Common myeloid progenitor, CD34-positive (primary cell): ENCODE data around the gene BUD23.

Source experiments
- CTCF ChIA-PET: fragments of 350-600 bp; sonication (Branson Sonifier 250); formaldehyde crosslinking; loops from one replicate; lab custom pipeline; 2021; ENCODE audit warnings: antibody characterized with exemption; lab: Charles Lee
- POLR2A ChIA-PET: fragments of 350-600 bp; sonication (Branson Sonifier 250); formaldehyde crosslinking; loops from one replicate; lab custom pipeline; 2021; ENCODE audit warnings: antibody characterized with exemption; lab: Charles Lee
- DNase-seq, 3 donors: peaks; one replicate each; pipeline versions ENCODE4 v3.0.0 to v3.0.0-alpha.2; 2013
- H3K27ac ChIP-seq, 2 experiments: 1 replicate in 1 of 2; 2 replicates in 1 of 2; pipeline ENCODE4 v1.7.0; 2013; ENCODE audit warnings: inconsistent platforms in 2 of 2, low read length in 2 of 2, mild to moderate bottlenecking in 2 of 2, low read depth in 1 of 2, moderate library complexity in 1 of 2; ENCODE audit not compliant: severe bottlenecking in 2 of 2, insufficient read depth in 1 of 2, poor library complexity in 1 of 2
- H3K27me3 ChIP-seq, 5 experiments: replicated peaks in 2 of 5; 1 replicate in 3 of 5; 2 replicates in 2 of 5; pipeline versions ENCODE4 v1.6.1 to v1.7.0; 2013; ENCODE audit warnings: low read length in 4 of 5, mild to moderate bottlenecking in 2 of 5, moderate library complexity in 2 of 5, inconsistent platforms in 1 of 5; ENCODE audit not compliant: insufficient read depth in 5 of 5, control insufficient read depth in 4 of 5
- H3K36me3 ChIP-seq, 4 experiments: 1 replicate in 2 of 4; 2 replicates in 2 of 4; pipeline versions ENCODE4 v1.6.1 to v1.7.0; 2013; ENCODE audit warnings: low read length in 3 of 4, control low read depth in 1 of 4, mild to moderate bottlenecking in 1 of 4; ENCODE audit not compliant: control insufficient read depth in 4 of 4, insufficient read depth in 4 of 4
- H3K4me1 ChIP-seq, 4 experiments: 1 replicate in 3 of 4; 2 replicates in 1 of 4; pipeline versions ENCODE4 v1.6.1 to v1.7.1; 2013; ENCODE audit warnings: low read length in 3 of 4, mild to moderate bottlenecking in 3 of 4, control low read depth in 1 of 4, inconsistent platforms in 1 of 4, moderate library complexity in 1 of 4; ENCODE audit not compliant: control insufficient read depth in 4 of 4, insufficient read depth in 4 of 4; ENCODE audit errors: control extremely low read depth in 1 of 4
- H3K4me3 ChIP-seq, 7 experiments: 1 replicate in 4 of 7; 2 replicates in 3 of 7; pipeline versions ENCODE4 v1.5.1 to v1.7.0; 2013; ENCODE audit warnings: mild to moderate bottlenecking in 7 of 7, low read length in 6 of 7, moderate library complexity in 6 of 7, inconsistent platforms in 2 of 7, low read depth in 2 of 7, control low read depth in 1 of 7; ENCODE audit not compliant: insufficient read depth in 4 of 7, control insufficient read depth in 1 of 7; ENCODE audit errors: extremely low read depth in 1 of 7
- H3K9me3 ChIP-seq, 5 experiments: 1 replicate in 4 of 5; 2 replicates in 1 of 5; pipeline versions ENCODE4 v1.6.1 to v1.7.1; 2013; ENCODE audit warnings: low read length in 4 of 5, mild to moderate bottlenecking in 2 of 5, inconsistent platforms in 1 of 5, low read depth in 1 of 5, moderate library complexity in 1 of 5; ENCODE audit not compliant: control insufficient read depth in 4 of 5, insufficient read depth in 2 of 5; ENCODE audit errors: control extremely low read depth in 1 of 5
- WGBS: methylation state at CpG from one replicate; pipeline ENCODE4 v1.1.5; 2013; ENCODE audit not compliant: insufficient coverage; 5-methylcytosine and 5-hydroxymethylcytosine counted together

The BUD23 gene

GRCh38 chr7:73703225-73703624 is 19.8 kb downstream of the BUD23 start:
- H3K4me3 ChIP-seq = no peak overlapping the region
- peaks cover 0 to 14% (median 6%) of the 10 kb centered on the region in 4 experiments for H3K36me3 ChIP-seq
- peaks cover 0 to 78% (median 36%) of the 10 kb centered on the region in 5 experiments for H3K27me3 ChIP-seq
- CTCF ChIA-PET = interaction anchor here (0.7 to 1.9 kb wide), 5 partner anchors 9 to 96 kb away, joined by 3 to 12 read pairs (median 6); no protein-coding TSS in a partner anchor
- H3K9me3 ChIP-seq = no peaks in the 10 kb centered on the region
- H3K27ac ChIP-seq = no peak overlapping the region
- no peak for DNase-seq
- POLR2A ChIA-PET = interaction anchor here (0.8 kb wide), 1 partner anchor 86 kb away, joined by 3 read pairs; no protein-coding TSS in a partner anchor
- WGBS = 57% methylated on average over 11 of the region's 13 CpGs
- peaks cover 0 to 19% (median 6%) of the 10 kb centered on the region in 4 experiments for H3K4me1 ChIP-seq

- H3K9me3 ChIP-seq = no peaks in the 10 kb centered on the region
- no peak overlapping the region for H3K27ac ChIP-seq
- peak; percentile 48 to 72 (median 69) for DNase-seq
- no peak overlapping the region for H3K4me3 ChIP-seq
- POLR2A ChIA-PET = no interaction called here
- peaks cover 0 to 19% (median 6%) of the 10 kb centered on the region in 4 experiments for H3K4me1 ChIP-seq
- peaks cover 0 to 85% (median 40%) of the 10 kb centered on the region in 5 experiments for H3K27me3 ChIP-seq
- H3K36me3 ChIP-seq = peaks cover 0 to 7% (median 3%) of the 10 kb centered on the region in 4 experiments
- CTCF ChIA-PET = interaction anchor here (0.6 to 1.6 kb wide), 7 partner anchors 10 to 1756 kb away, joined by 3 to 6 read pairs (median 3); no protein-coding TSS in a partner anchor
- WGBS = 23% methylated on average over 29 of the region's 45 CpGs
These were observed 20.6 kb downstream of the BUD23 start for GRCh38 chr7:73703757-73704639.

- ChIA-PET POLR2A (interaction anchor here (0.6 kb wide), 1 partner anchor 51 kb away, joined by 3 read pairs; no protein-coding TSS in a partner anchor), CTCF (interaction anchor here (0.6 to 2.3 kb wide), 10 partner anchors 7 to 1757 kb away, joined by 3 to 8 read pairs (median 3); no protein-coding TSS in a partner anchor)
- Histone ChIP-seq H3K27me3 (peaks cover 0 to 90% (median 40%) of the 10 kb centered on the region in 5 experiments), H3K36me3 (no peaks in the 10 kb centered on the region), H3K27ac (no peak overlapping the region), H3K9me3 (no peaks in the 10 kb centered on the region), H3K4me3 (no peak overlapping the region), H3K4me1 (peaks cover 0 to 19% (median 6%) of the 10 kb centered on the region in 4 experiments)
- DNase-seq = no peak
- WGBS = 76% methylated on average over 20 of the region's 23 CpGs
These were observed 21.5 kb downstream of the BUD23 start for GRCh38 chr7:73704640-73705550.

- no peaks in the 10 kb centered on the region for H3K36me3 ChIP-seq
- POLR2A ChIA-PET = interaction anchor here (0.8 kb wide), 1 partner anchor 8 kb away, joined by 3 read pairs; no protein-coding TSS in a partner anchor
- no peaks in the 10 kb centered on the region for H3K9me3 ChIP-seq
- WGBS = 91% methylated on average over 8 of the region's 10 CpGs
- DNase-seq = no peak
- no peak overlapping the region for H3K27ac ChIP-seq
- H3K27me3 ChIP-seq = peaks cover 0 to 91% (median 40%) of the 10 kb centered on the region in 5 experiments
- CTCF ChIA-PET = interaction anchor here (1.0 to 2.3 kb wide), 5 partner anchors 8 to 382 kb away, joined by 3 to 9 read pairs (median 6); no protein-coding TSS in a partner anchor
- peaks cover 0 to 19% (median 6%) of the 10 kb centered on the region in 4 experiments for H3K4me1 ChIP-seq
- no peak overlapping the region for H3K4me3 ChIP-seq
These were observed 22.1 kb downstream of the BUD23 start for GRCh38 chr7:73705551-73705920.

GRCh38 chr7:73706126-73707044 is 23.0 kb downstream of the BUD23 start:
- Histone ChIP-seq H3K4me3 (no peak overlapping the region), H3K36me3 (no peaks in the 10 kb centered on the region), H3K9me3 (no peaks in the 10 kb centered on the region), H3K4me1 (peaks cover 0 to 19% (median 6%) of the 10 kb centered on the region in 4 experiments), H3K27ac (no peak overlapping the region), H3K27me3 (peaks cover 0 to 91% (median 40%) of the 10 kb centered on the region in 5 experiments)
- 63% methylated on average over 18 of the region's 25 CpGs for WGBS
- peak; percentile 40 to 85 (median 83) for DNase-seq
- ChIA-PET POLR2A (interaction anchor here (0.6 to 0.8 kb wide), 4 partner anchors 7 to 62 kb away, joined by 3 read pairs; no protein-coding TSS in a partner anchor), CTCF (interaction anchor here (0.6 to 2.3 kb wide), 8 partner anchors 9 to 382 kb away, joined by 3 to 9 read pairs (median 4); no protein-coding TSS in a partner anchor)
